SK-N-SH treated with all-trans-retinoic acid at 6 μM for 48 hours (cell line): ENCODE measurements around the gene PLB1.

Source experiments
- ATAC-seq: fragments of 200-7000 bp; cut with Tn5 transposase; 3 replicates; pipeline ENCODE4 v1.9.1; 2020; ENCODE audit warnings: mild to moderate bottlenecking, moderate library complexity
- ARNTL ChIP-seq: fragments of 450-650 bp; formaldehyde crosslinking; IDR thresholded peaks from 2 replicates; pipeline ENCODE4 v1.5.0; 2020; ENCODE audit warnings: low read depth, mild to moderate bottlenecking, moderate library complexity, borderline replicate concordance
- BACH2 ChIP-seq: fragments of 250-450 bp; sonication (Bioruptor Pico); IDR thresholded peaks from 2 replicates; pipeline ENCODE4 v1.9.0; 2021; ENCODE audit warnings: mild to moderate bottlenecking, borderline replicate concordance
- CREB5 ChIP-seq: fragments of 250-450 bp; sonication (Bioruptor Pico); IDR thresholded peaks from 2 replicates; pipeline ENCODE4 v1.5.1; 2020; ENCODE audit warnings: low read depth, mild to moderate bottlenecking, moderate library complexity
- CSDC2 ChIP-seq: fragments of 250-450 bp; sonication (Bioruptor Pico); IDR thresholded peaks from 2 replicates; pipeline ENCODE4 v1.5.0; 2020; ENCODE audit warnings: mild to moderate bottlenecking, moderate library complexity
- CSRNP3 ChIP-seq: fragments of 250-450 bp; sonication (Bioruptor Pico); IDR thresholded peaks from 2 replicates; pipeline ENCODE4 v1.5.1; 2021; ENCODE audit warnings: mild to moderate bottlenecking, moderate library complexity
- GLIS3 ChIP-seq: fragments of 250-450 bp; sonication (Bioruptor Pico); IDR thresholded peaks from 2 replicates; pipeline ENCODE4 v1.5.0; 2020; ENCODE audit warnings: mild to moderate bottlenecking, moderate library complexity
- ISL1 ChIP-seq: fragments of 250-450 bp; sonication (Bioruptor Pico); IDR thresholded peaks from 2 replicates; pipeline ENCODE4 v2.1.2; 2022; ENCODE audit warnings: mild to moderate bottlenecking, moderate library complexity
- OSR1 ChIP-seq: fragments of 250-450 bp; sonication (Bioruptor Pico); IDR thresholded peaks from 2 replicates; pipeline ENCODE4 v1.8.0; 2022; ENCODE audit warnings: moderate library complexity, mild to moderate bottlenecking, inconsistent platforms
- PATZ1 ChIP-seq: fragments of 250-450 bp; sonication (Bioruptor Pico); IDR thresholded peaks from 2 replicates; pipeline ENCODE4 v1.8.0; 2020; ENCODE audit warnings: mild to moderate bottlenecking, moderate library complexity, borderline replicate concordance
- POU6F1 ChIP-seq: fragments of 250-450 bp; sonication (Bioruptor Pico); IDR thresholded peaks from 2 replicates; pipeline ENCODE4 v1.8.0; 2021; ENCODE audit warnings: low read depth, mild to moderate bottlenecking, moderate library complexity, borderline replicate concordance
- PPARA ChIP-seq: fragments of 250-450 bp; sonication (Bioruptor Pico); IDR thresholded peaks from 2 replicates; pipeline ENCODE4 v1.5.0; 2020; ENCODE audit warnings: mild to moderate bottlenecking, borderline replicate concordance
- RARB ChIP-seq: fragments of 250-450 bp; sonication (Bioruptor Pico); IDR thresholded peaks from 2 replicates; pipeline ENCODE4 v1.8.0; 2021; ENCODE audit warnings: mild to moderate bottlenecking, moderate library complexity
- TCF4 ChIP-seq: fragments of 250-450 bp; sonication (Bioruptor Pico); IDR thresholded peaks from 2 replicates; pipeline ENCODE4 v1.8.0; 2021; ENCODE audit warnings: mild to moderate bottlenecking, moderate library complexity, borderline replicate concordance
- TOX ChIP-seq: fragments of 250-450 bp; sonication (Bioruptor Pico); IDR thresholded peaks from 2 replicates; pipeline ENCODE4 v1.8.0; 2021; ENCODE audit warnings: mild to moderate bottlenecking, moderate library complexity, borderline replicate concordance
- ZC3H10 ChIP-seq: fragments of 250-450 bp; sonication (Bioruptor Pico); IDR thresholded peaks from 2 replicates; pipeline ENCODE4 v1.5.1; 2021; ENCODE audit warnings: mild to moderate bottlenecking, moderate library complexity
- ZFP3 ChIP-seq: fragments of 250-450 bp; sonication (Bioruptor Pico); IDR thresholded peaks from 2 replicates; pipeline ENCODE4 v1.5.0; 2020; ENCODE audit warnings: mild to moderate bottlenecking, moderate library complexity
- ZNF565 ChIP-seq: fragments of 450-650 bp; formaldehyde crosslinking; conservative IDR thresholded peaks from 2 replicates; pipeline ENCODE4 v1.5.0; 2020; ENCODE audit warnings: low read depth, mild to moderate bottlenecking, moderate library complexity
- ZNF70 ChIP-seq: fragments of 450-650 bp; formaldehyde crosslinking; IDR thresholded peaks from 2 replicates; pipeline ENCODE4 v1.5.0; 2020; ENCODE audit warnings: mild to moderate bottlenecking, moderate library complexity
- ZNF8 ChIP-seq: fragments of 450-650 bp; formaldehyde crosslinking; IDR thresholded peaks from 2 replicates; pipeline ENCODE4 v1.5.0; 2020; ENCODE audit warnings: mild to moderate bottlenecking, moderate library complexity

PLB1 gene

GRCh38 chr2:28480403-28481049 lies 15.3 kb upstream of the PLB1 start (continued):
- TF ChIP-seq POU6F1 (CRISPR knock-in tag) (no peak), ZNF565 (CRISPR knock-in tag) (no peak), GLIS3 (CRISPR knock-in tag) (no peak), RARB (CRISPR knock-in tag) (no peak), PPARA (CRISPR knock-in tag) (no peak)
- TF ChIP-seq, all 23 proteins: peak for 0

GRCh38 chr2:28481905-28482304 lies 14.0 kb upstream of the PLB1 start:
- no peak for ATAC-seq
- TF ChIP-seq ZC3H10 (CRISPR knock-in tag) (no peak), ARNTL (no peak), POU6F1 (CRISPR knock-in tag) (no peak), CSRNP3 (no peak), PATZ1 (CRISPR knock-in tag) (no peak), RARB (CRISPR knock-in tag) (no peak), ZNF70 (CRISPR knock-in tag) (no peak), ISL1 (CRISPR knock-in tag) (no peak), ZFP3 (CRISPR knock-in tag) (no peak), BACH2 (CRISPR knock-in tag) (no peak), TOX (CRISPR knock-in tag) (no peak), ZNF8 (CRISPR knock-in tag) (no peak), GLIS3 (CRISPR knock-in tag) (no peak), OSR1 (no peak), TCF4 (no peak)

GRCh38 chr2:28484835-28485234 lies 11.0 kb upstream of the PLB1 start:
- TF ChIP-seq PATZ1 (CRISPR knock-in tag): no peak
- TF ChIP-seq RARB (CRISPR knock-in tag): no peak
- no peak for TF ChIP-seq TOX (CRISPR knock-in tag)
- no peak for TF ChIP-seq ARNTL
- no peak for TF ChIP-seq OSR1
- TF ChIP-seq CSDC2: no peak
- TF ChIP-seq CREB5: no peak
- no peak for TF ChIP-seq POU6F1 (CRISPR knock-in tag)
- no peak for TF ChIP-seq ISL1 (CRISPR knock-in tag)
- TF ChIP-seq CSRNP3: no peak
- TF ChIP-seq GLIS3 (CRISPR knock-in tag): no peak
- no peak for ATAC-seq
